Ovary (tissue), 9 donors: ENCODE data around the gene FAM180A. TPM values are rescaled to one million over a fixed set of nuclear protein-coding genes. Genes with fewer than 3 reads are reported as not detected.

Experiments
- DNase-seq, 5 donors: peaks; one replicate each; pipeline ENCODE4 v3.0.0-alpha.2; 2019 to 2020
- H3K27ac ChIP-seq, 2 donors: fragments of 200-600 bp; one replicate each; pipeline versions ENCODE4 v1.5.1 to v1.8.0; 2019 to 2022
- H3K27me3 ChIP-seq: fragments of 200-600 bp; one replicate; pipeline ENCODE4 v1.8.0; 2022
- H3K36me3 ChIP-seq: fragments of 200-600 bp; sonication (generic); one replicate; pipeline ENCODE4 v1.5.1; 2019
- H3K4me1 ChIP-seq: one replicate; pipeline ENCODE4 v1.8.1; 2013; ENCODE audit warnings: mild to moderate bottlenecking, moderate library complexity; ENCODE audit not compliant: insufficient read depth
- H3K4me3 ChIP-seq: fragments of 200-600 bp; sonication (generic); one replicate; pipeline ENCODE4 v1.5.1; 2017
- H3K9me3 ChIP-seq, 2 donors: fragments of 200-600 bp in 1 of 2; sonication (generic) in 1 of 2; one replicate each; pipeline versions ENCODE4 v1.5.1 to v1.8.1; 2013 to 2019; ENCODE audit warnings: mild to moderate bottlenecking in 1 of 2, moderate library complexity in 1 of 2
- CTCF ChIP-seq, 3 donors: fragments of 450-650 bp in 2 of 3; fragments of 200-600 bp in 1 of 3; IDR thresholded peaks; one replicate each; pipeline versions ENCODE4 v1.5.1 to v1.8.0; 2016 to 2022; ENCODE audit warnings: antibody characterized with exemption in 3 of 3, mild to moderate bottlenecking in 1 of 3
- EP300 ChIP-seq: sonication (generic); formaldehyde crosslinking; IDR thresholded peaks from one replicate; pipeline ENCODE4 v1.6.1; 2017; ENCODE audit warnings: antibody characterized with exemption
- POLR2A ChIP-seq: fragments of 450-650 bp; IDR thresholded peaks from one replicate; pipeline ENCODE4 v1.6.1; 2017; ENCODE audit warnings: antibody characterized with exemption, mild to moderate bottlenecking, moderate library complexity
- WGBS, 3 donors: extraction: QIAGEN DNeasy Blood & Tissue Kit in 1 of 3; methylation state at CpG; one replicate each; pipeline versions ENCODE4 v1.1.5 to v1.1.7; 2013 to 2017; 5-methylcytosine and 5-hydroxymethylcytosine counted together
- intact Hi-C, 4 donors: fragments of 100-400 bp; cut with DNase I; formaldehyde crosslinking; loops; one replicate each; pipeline versions ENCODE4 v1.11.0 to v1.15.1; 2022 to 2023
- polyA plus RNA-seq, 2 donors: library from polyadenylated mRNA; stranded (reverse); fragments of 200-250 nt in 1 of 2; fragments of 350-450 nt in 1 of 2; fragmentation: Illumina TruSeq in 1 of 2; extraction: RNeasy Lipid Tissue Mini Kit (QIAGEN cat#74804) in 1 of 2; gene quantifications; one replicate each; pipeline ENCODE4 v1.2.3, GENCODE V29; 2013 to 2014
- total RNA-seq, 7 donors: library from RNA; depleted of rRNA in 2 of 7; stranded (reverse); fragments of >200 nt in 2 of 7; fragmentation: NEBNext Ultra II Directional in 3 of 7; extraction: Animal tissue kit (Norgen Biotek cat#: 25700) in 3 of 7; gene quantifications; one replicate each; pipeline versions ENCODE4 v1.1.0 to v1.2.4, GENCODE V29; 2016 to 2023
- donor health status: DM: no; HTN: no; CAD: no; lungs with moderate emphysema.
- donor health status: DM: no; HTN: no; CAD: no.
- donor health status: Bipolar disorder and iron deficiency.
- donor health status: DM: yes; HTN: yes; CAD: no.
- donor health status: DM: no; HTN: no; CAD: no.
- donor health status: DM: yes; HTN: yes; CAD: no.

Gene FAM180A
- total and polyA plus RNA-seq, 9 donors: 1.1 to 5.3 (median 3.1) TPM

- WGBS, 3 donors: 75 to 84% (median 81%) methylated on average over 5 of the region's 5 CpGs
- Histone ChIP-seq H3K4me3 (no peak overlapping the region), H3K4me1 (peaks cover 1% of the 10 kb centered on the region), H3K9me3 (no peaks in the 10 kb centered on the region), H3K27me3 (no peaks in the 10 kb centered on the region), H3K36me3 (no peaks in the 10 kb centered on the region), H3K27ac (no peak overlapping the region)
- intact Hi-C loops: no loop called here
- DNase-seq: no peak
- TF ChIP-seq CTCF (IDR thresholded peaks at IDR 0.05): no peak
- no peak for TF ChIP-seq POLR2A
- TF ChIP-seq EP300: no peak
Observed at GRCh38 chr7:135681762-135682161, 66.9 kb downstream of the FAM180A start.

Other genes with a start within 250 kb of the FAM180A start
- 10 to 100 TPM; 16.3 to 38.9 (median 32.9) TPM for gene CNOT4, start 238.7 kb downstream of the FAM180A start, total RNA-seq
- 10 to 100 TPM in 1 of 2 donors, 1 to 10 TPM in 1; 9.1 to 30.5 TPM for gene CNOT4, start 238.7 kb downstream of the FAM180A start, polyA plus RNA-seq
- gene NUP205, start 190.9 kb downstream of the FAM180A start, total RNA-seq: 10 to 100 TPM; 28.3 to 51.5 (median 38.8) TPM
- gene NUP205, start 190.9 kb downstream of the FAM180A start, polyA plus RNA-seq: 10 to 100 TPM; 19.5 to 30.9 TPM
- gene STMP1, start 86.3 kb downstream of the FAM180A start, total RNA-seq: 10 to 100 TPM; 11.0 to 24.3 (median 19.7) TPM
- gene STMP1, start 86.3 kb downstream of the FAM180A start, polyA plus RNA-seq: 10 to 100 TPM; 15.6 to 23.7 TPM
- gene SLC13A4, start 20.6 kb downstream of the FAM180A start, total RNA-seq: under 1 TPM in 1 of 7 donors, not detected in 6; 0.57 TPM
- gene SLC13A4, start 20.6 kb downstream of the FAM180A start, polyA plus RNA-seq: under 1 TPM; 0.07 to 0.18 TPM
- 100 to 1,000 TPM in 2 of 7 donors, 10 to 100 TPM in 5; 54.0 to 105 (median 83.8) TPM for gene MTPN, start 228.5 kb upstream of the FAM180A start, total RNA-seq
- gene MTPN, start 228.5 kb upstream of the FAM180A start, polyA plus RNA-seq: 100 to 1,000 TPM in 1 of 2 donors, 10 to 100 TPM in 1; 57.4 to 115 TPM